Suprapubic skin (tissue), 3 donors: ENCODE measurements around the gene DIP2C.

ENCODE experiments used
- POLR2A ChIP-seq, 2 donors: fragments of 450-650 bp; IDR thresholded peaks; one replicate each; pipeline ENCODE4 v1.6.1; 2017; ENCODE audit warnings: antibody characterized with exemption in 2 of 2, mild to moderate bottlenecking in 2 of 2, moderate library complexity in 2 of 2
- TF ChIP-seq, protein P1 (sequence below), 2 donors: fragments of 200-600 bp in 1 of 2; fragments of 450-650 bp in 1 of 2; sonication (generic) in 1 of 2; IDR thresholded peaks; one replicate each; pipeline ENCODE4 v1.5.1; 2016 to 2019; ENCODE audit warnings: antibody characterized with exemption in 2 of 2, mild to moderate bottlenecking in 1 of 2, moderate library complexity in 1 of 2

GRCh38 chr10:504121-504611 is 185.3 kb downstream of the DIP2C start:
- TF ChIP-seq, protein P1, sequence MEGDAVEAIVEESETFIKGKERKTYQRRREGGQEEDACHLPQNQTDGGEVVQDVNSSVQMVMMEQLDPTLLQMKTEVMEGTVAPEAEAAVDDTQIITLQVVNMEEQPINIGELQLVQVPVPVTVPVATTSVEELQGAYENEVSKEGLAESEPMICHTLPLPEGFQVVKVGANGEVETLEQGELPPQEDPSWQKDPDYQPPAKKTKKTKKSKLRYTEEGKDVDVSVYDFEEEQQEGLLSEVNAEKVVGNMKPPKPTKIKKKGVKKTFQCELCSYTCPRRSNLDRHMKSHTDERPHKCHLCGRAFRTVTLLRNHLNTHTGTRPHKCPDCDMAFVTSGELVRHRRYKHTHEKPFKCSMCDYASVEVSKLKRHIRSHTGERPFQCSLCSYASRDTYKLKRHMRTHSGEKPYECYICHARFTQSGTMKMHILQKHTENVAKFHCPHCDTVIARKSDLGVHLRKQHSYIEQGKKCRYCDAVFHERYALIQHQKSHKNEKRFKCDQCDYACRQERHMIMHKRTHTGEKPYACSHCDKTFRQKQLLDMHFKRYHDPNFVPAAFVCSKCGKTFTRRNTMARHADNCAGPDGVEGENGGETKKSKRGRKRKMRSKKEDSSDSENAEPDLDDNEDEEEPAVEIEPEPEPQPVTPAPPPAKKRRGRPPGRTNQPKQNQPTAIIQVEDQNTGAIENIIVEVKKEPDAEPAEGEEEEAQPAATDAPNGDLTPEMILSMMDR (IDR thresholded peaks at IDR 0.05) = no peak
- no peak for TF ChIP-seq POLR2A (IDR thresholded peaks at IDR 0.05)
